Panc1 (cell line): ENCODE results near the gene PPOX. TPM values are rescaled to one million over a fixed set of nuclear protein-coding genes. Genes with fewer than 3 reads are reported as not detected.

Experiments
- ATAC-seq: fragments of 200-7000 bp; cut with Tn5 transposase; 2 replicates; pipeline ENCODE4 v1.9.1; 2020; ENCODE audit warnings: mild to moderate bottlenecking, moderate library complexity
- BruUV-seq: library from RNA; stranded (reverse); fragments of 400-500 nt; replicated peaks from 2 replicates; lab custom pipeline; 2021; lab: Mats Ljungman, UMichigan
- CTCF ChIA-PET: fragments of 300-600 bp; sonication (Branson Sonifier 250); formaldehyde crosslinking; loops from one replicate; lab custom pipeline; 2022; ENCODE audit warnings: antibody characterized with exemption; lab: Charles Lee
- POLR2A ChIA-PET: fragments of 300-600 bp; sonication (Branson Sonifier 250); formaldehyde crosslinking; loops from one replicate; lab custom pipeline; 2022; ENCODE audit warnings: antibody characterized with exemption; lab: Charles Lee
- DNase-seq: peaks from one replicate; pipeline ENCODE4 v3.0.0-alpha.2; 2010; ENCODE audit warnings: low read depth, low spot score
- H3K27ac ChIP-seq: 2 replicates; pipeline ENCODE4 v1.5.1; 2011; ENCODE audit warnings: mild to moderate bottlenecking, low read length, inconsistent platforms
- H3K27me3 ChIP-seq: fragments of 200-500 bp; sonication (Bioruptor generic); 2 replicates; pipeline ENCODE4 v1.6.0; 2014; ENCODE audit warnings: low read length, inconsistent platforms; ENCODE audit not compliant: control insufficient read depth, insufficient read depth
- H3K36me3 ChIP-seq: fragments of 200-500 bp; sonication (Bioruptor generic); 2 replicates; pipeline ENCODE4 v1.5.1; 2014; ENCODE audit warnings: inconsistent platforms, mild to moderate bottlenecking, low read length, moderate library complexity; ENCODE audit not compliant: control insufficient read depth, insufficient read depth
- H3K4me1 ChIP-seq: 2 replicates; pipeline ENCODE4 v1.5.1; 2011; ENCODE audit warnings: inconsistent platforms, mild to moderate bottlenecking, low read length, moderate library complexity; ENCODE audit not compliant: control insufficient read depth, insufficient read depth
- H3K4me3 ChIP-seq, 2 experiments: 2 replicates each; pipeline ENCODE4 v1.5.1; 2011 to 2012; ENCODE audit warnings: low read depth in 2 of 2, low read length in 2 of 2, mild to moderate bottlenecking in 2 of 2, inconsistent platforms in 1 of 2, moderate library complexity in 1 of 2
- H3K9me3 ChIP-seq: fragments of 200-500 bp; sonication (Bioruptor generic); 2 replicates; pipeline ENCODE4 v1.5.1; 2014; ENCODE audit warnings: low read depth, mild to moderate bottlenecking, inconsistent platforms, low read length, moderate library complexity; ENCODE audit not compliant: control insufficient read depth, insufficient read depth
- CTCF ChIP-seq: fragments of 450-650 bp; IDR thresholded peaks from 2 replicates; pipeline ENCODE4 v1.5.1; 2017; ENCODE audit warnings: mild to moderate bottlenecking
- POLR2AphosphoS5 ChIP-seq: IDR thresholded peaks from 2 replicates; pipeline ENCODE4 v1.6.1; 2012; ENCODE audit warnings: mild to moderate bottlenecking, low read depth, low read length, moderate library complexity
- SIN3A ChIP-seq: IDR thresholded peaks from 2 replicates; pipeline ENCODE4 v1.6.1; 2012; ENCODE audit warnings: low read depth, mild to moderate bottlenecking, low read length, moderate library complexity, borderline replicate concordance; ENCODE audit not compliant: insufficient read depth
- TCF7L2 ChIP-seq: IDR thresholded peaks from 2 replicates; pipeline ENCODE4 v1.6.1; 2011; ENCODE audit warnings: mild to moderate bottlenecking, low read depth, low read length, inconsistent platforms
- in situ Hi-C: cut with HindIII; loops from 2 replicates; pipeline ENCODE4 v1.10.0; 2016; ENCODE audit warnings: low sequenced_read_pairs, low pct_unique_long_range_greater_than_20kb
- intact Hi-C: fragments of 100-400 bp; cut with micrococcal nuclease; formaldehyde crosslinking; loops from one replicate; pipeline ENCODE4 v1.10.0; 2022; ENCODE audit not compliant: unreplicated experiment
- total RNA-seq: library from RNA; stranded (reverse); gene quantifications from one replicate; pipeline ENCODE4 v1.2.1, GENCODE V29; 2021; ENCODE audit not compliant: unreplicated experiment
- TF ChIP-seq, protein P1 (sequence below), 2 experiments: IDR thresholded peaks; 2 replicates each; pipeline ENCODE4 v1.6.1; 2011 to 2012; ENCODE audit warnings: low read depth in 2 of 2, control low read depth in 1 of 2, low read length in 1 of 2, mild to moderate bottlenecking in 1 of 2, moderate library complexity in 1 of 2; ENCODE audit not compliant: insufficient read depth in 1 of 2

Gene PPOX
- total RNA-seq, 1 experiment from 2014 or later: 20.6 TPM

DNA sequence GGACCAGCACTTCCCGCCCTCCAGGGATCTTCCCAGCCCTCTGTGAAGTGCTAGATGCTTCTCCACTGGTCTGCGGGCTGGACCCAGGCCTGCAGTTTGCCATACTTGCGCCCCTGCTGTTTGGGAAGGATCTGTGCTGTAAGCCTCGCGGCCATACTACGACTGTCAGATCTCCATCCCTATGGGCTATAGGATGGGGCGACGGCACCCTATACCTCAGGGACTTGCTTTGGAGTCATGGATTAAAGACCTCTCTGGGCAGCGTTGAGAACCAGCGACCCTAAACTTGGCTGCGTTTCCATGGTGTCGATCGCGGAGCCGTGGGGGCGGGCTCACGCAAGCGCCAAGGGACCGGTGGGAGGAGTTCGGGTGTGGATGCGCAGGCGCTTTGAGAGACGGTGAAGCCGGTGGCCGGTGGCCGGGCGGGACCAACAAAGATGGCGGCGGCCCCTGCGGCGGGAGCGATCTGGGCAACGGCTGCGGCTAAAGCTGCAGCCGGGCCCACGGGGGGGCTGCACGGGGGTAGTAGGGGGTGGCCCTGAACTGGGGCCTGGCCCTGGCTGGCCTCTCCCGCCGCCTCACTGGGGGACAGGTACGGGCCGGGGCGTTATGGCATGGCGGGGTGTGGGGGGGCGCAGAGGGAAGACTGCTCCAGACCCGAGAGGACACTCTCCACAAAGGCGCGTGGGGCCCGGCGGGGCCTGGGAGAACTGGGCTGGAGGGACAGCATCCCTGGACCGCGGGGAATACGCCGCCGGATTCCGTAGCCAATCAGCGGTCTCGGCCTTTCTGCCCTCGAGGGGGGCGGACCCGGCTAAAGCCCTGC is 6.9 kb upstream of the PPOX start, which contains the start of gene USP21:
TSS of gene USP21 (plus strand) at position 414 of the 826 bp plus-strand sequence. CDS start 1,141 bp downstream, outside the sequence.
- POLR2A ChIA-PET: no interaction called here
- peak; percentile 96 for ATAC-seq
- H3K9me3 ChIP-seq: no peaks in the 10 kb centered on the region
- in situ Hi-C loops: no loop called here
- H3K27me3 ChIP-seq: no peaks in the 10 kb centered on the region
- peak within 1 kb of the TSS; percentile 82 to 90 for H3K4me3 ChIP-seq
- TSS peak; percentile 10 for BruUV-seq
- peak; percentile 69 for DNase-seq
- H3K36me3 ChIP-seq: peaks cover 11% of the 10 kb centered on the region
- intact Hi-C loops: no loop called here
- peaks cover 22% of the 10 kb centered on the region for H3K4me1 ChIP-seq
- CTCF ChIA-PET: no interaction called here
- peak within 1 kb of the TSS; percentile 91 for H3K27ac ChIP-seq
- TF ChIP-seq CTCF (peak; percentile 47; the same call in 1 of the 2 replicates), SIN3A (0 out of 2 replicates have a peak, but pooled peaks have one; percentile 33), POLR2AphosphoS5 (peak; percentile 83)
- TF ChIP-seq, protein P1, sequence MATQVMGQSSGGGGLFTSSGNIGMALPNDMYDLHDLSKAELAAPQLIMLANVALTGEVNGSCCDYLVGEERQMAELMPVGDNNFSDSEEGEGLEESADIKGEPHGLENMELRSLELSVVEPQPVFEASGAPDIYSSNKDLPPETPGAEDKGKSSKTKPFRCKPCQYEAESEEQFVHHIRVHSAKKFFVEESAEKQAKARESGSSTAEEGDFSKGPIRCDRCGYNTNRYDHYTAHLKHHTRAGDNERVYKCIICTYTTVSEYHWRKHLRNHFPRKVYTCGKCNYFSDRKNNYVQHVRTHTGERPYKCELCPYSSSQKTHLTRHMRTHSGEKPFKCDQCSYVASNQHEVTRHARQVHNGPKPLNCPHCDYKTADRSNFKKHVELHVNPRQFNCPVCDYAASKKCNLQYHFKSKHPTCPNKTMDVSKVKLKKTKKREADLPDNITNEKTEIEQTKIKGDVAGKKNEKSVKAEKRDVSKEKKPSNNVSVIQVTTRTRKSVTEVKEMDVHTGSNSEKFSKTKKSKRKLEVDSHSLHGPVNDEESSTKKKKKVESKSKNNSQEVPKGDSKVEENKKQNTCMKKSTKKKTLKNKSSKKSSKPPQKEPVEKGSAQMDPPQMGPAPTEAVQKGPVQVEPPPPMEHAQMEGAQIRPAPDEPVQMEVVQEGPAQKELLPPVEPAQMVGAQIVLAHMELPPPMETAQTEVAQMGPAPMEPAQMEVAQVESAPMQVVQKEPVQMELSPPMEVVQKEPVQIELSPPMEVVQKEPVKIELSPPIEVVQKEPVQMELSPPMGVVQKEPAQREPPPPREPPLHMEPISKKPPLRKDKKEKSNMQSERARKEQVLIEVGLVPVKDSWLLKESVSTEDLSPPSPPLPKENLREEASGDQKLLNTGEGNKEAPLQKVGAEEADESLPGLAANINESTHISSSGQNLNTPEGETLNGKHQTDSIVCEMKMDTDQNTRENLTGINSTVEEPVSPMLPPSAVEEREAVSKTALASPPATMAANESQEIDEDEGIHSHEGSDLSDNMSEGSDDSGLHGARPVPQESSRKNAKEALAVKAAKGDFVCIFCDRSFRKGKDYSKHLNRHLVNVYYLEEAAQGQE (IDR thresholded peaks at IDR 0.05; ENCODE audit: insufficient read depth in 1 of 2, low read depth in 2 of 2, low read length in 1 of 2): no peak; a peak in 1 of 4 replicates

DNA sequence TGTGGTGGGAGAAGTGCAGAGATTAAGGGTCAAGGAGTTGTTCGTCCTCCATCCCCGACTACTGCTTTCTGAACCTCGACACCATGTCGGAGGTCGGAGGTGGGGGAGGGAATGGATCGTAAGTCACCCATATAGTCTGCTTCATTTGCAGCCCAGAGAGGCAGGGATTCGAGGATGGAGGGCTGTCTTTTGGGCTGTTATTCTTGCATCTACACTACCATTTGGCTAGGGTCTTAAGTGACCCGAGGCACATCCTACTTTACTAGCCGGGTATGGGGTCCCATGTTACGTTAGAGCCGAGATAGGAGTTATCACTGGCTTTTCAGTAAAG is 6.3 kb upstream of the PPOX start:
- Histone ChIP-seq H3K27ac (peak overlapping the region; percentile 91), H3K9me3 (no peaks in the 10 kb centered on the region), H3K4me1 (peaks cover 23% of the 10 kb centered on the region), H3K4me3 (peak overlapping the region; percentile 82 to 90), H3K27me3 (no peaks in the 10 kb centered on the region), H3K36me3 (peaks cover 11% of the 10 kb centered on the region)
- ATAC-seq: no peak
- CTCF ChIA-PET: no interaction called here
- in situ Hi-C loops (no loop called here), intact Hi-C loops (no loop called here)
- POLR2A ChIA-PET: no interaction called here
- DNase-seq: no peak
- BruUV-seq: no TSS peak
- TF ChIP-seq POLR2AphosphoS5 (no peak), TCF7L2 (no peak), SIN3A (no peak), CTCF (no peak)
- TF ChIP-seq, protein P1 (IDR thresholded peaks at IDR 0.05; ENCODE audit: insufficient read depth in 1 of 2, low read depth in 2 of 2, low read length in 1 of 2): no peak
